ENCODE measurements around the gene HABP4. TPM values are rescaled to one million over a fixed set of nuclear protein-coding genes. Genes with fewer than 3 reads are reported as not detected.

HABP4 gene
- total and polyA plus RNA-seq, 2 of the 4 experiments (the other 2 are of a cell fraction) = 5.2 to 10.6 TPM

DNA sequence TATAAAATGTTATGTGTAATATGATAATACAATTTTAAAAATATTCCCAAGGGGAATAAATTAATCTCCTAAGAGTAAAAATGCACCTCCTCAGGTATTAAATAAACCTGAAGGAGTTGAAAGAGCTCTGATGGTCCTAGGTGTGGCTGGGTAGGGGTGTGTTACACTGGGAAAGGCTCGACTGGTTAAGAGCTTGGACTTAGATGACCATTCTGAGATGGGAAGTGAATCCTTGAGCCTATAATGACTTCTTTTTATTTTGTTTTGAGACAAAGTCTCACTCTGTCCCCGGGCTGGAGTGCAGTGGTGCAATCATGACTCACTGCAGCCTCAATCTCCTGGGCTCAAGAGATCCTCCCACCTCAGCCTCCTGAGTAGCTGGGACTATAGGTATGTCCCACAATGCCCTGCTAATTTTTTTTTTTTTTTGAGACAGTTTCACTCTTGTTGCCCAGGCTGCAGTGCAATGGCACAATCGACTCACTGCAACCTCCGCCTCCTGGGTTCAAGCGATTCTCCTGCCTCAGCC is 9.2 kb upstream of the HABP4 start:
- Histone ChIP-seq H3K23ac (ENCODE audit: low read depth, low read length) (no peak overlapping the region), H3K9me1 (ENCODE audit: insufficient read depth, low read length) (no peaks in the 10 kb centered on the region), H3K9ac (ENCODE audit: low read depth, low read length) (no peak overlapping the region), H3K14ac (replicated peaks; ENCODE audit: low read depth, low read length) (no peak overlapping the region), H2AK9ac (replicated peaks; ENCODE audit: low read depth, low read length, poor library complexity) (no peak overlapping the region), H3K18ac (ENCODE audit: low read depth, low read length) (no peak overlapping the region), H3K9me3 (ENCODE audit: control insufficient read depth, insufficient read depth, low read length) (no peaks in the 10 kb centered on the region), H3K4me2 (ENCODE audit: low read depth, low read length) (no peak overlapping the region), H3K79me1 (ENCODE audit: low read depth in 1 of 2, low read length in 2 of 2) (no peaks in the 10 kb centered on the region), H4K5ac (ENCODE audit: low read depth, low read length) (no peak overlapping the region), H2AFZ (replicated peaks; ENCODE audit: low read length, poor library complexity) (no peak overlapping the region), H3K4me3 (ENCODE audit: insufficient read depth, low read depth, low read length) (no peak overlapping the region), H3K27ac (ENCODE audit: insufficient read depth, low read length) (no peak overlapping the region), H2BK20ac (ENCODE audit: low read depth, low read length) (no peak overlapping the region), H3K4ac (ENCODE audit: low read depth, low read length) (no peak overlapping the region), H2BK5ac (ENCODE audit: low read depth, low read length, poor library complexity, severe bottlenecking) (no peak overlapping the region), H4K8ac (ENCODE audit: low read depth in 2 of 2, low read length in 2 of 2) (no peak overlapping the region), H2BK120ac (ENCODE audit: low read depth, low read length) (no peak overlapping the region), H3K4me1 (ENCODE audit: control insufficient read depth, insufficient read depth, low read length) (no peaks in the 10 kb centered on the region), H4K91ac (ENCODE audit: insufficient read depth, low read depth, low read length) (no peak overlapping the region), H2AK5ac (ENCODE audit: low read depth, low read length) (no peak overlapping the region), H4K20me1 (ENCODE audit: insufficient read depth, low read length) (no peaks in the 10 kb centered on the region), H3K36me3 (ENCODE audit: control insufficient read depth, insufficient read depth, low read length) (no peaks in the 10 kb centered on the region), H2BK15ac (ENCODE audit: low read depth, low read length) (no peak overlapping the region), H3K27me3 (ENCODE audit: control insufficient read depth, insufficient read depth, low read length) (no peaks in the 10 kb centered on the region), H3K56ac (ENCODE audit: extremely low read depth, insufficient read depth, low read length) (no peak overlapping the region)
- no peak for TF ChIP-seq RCOR1 (IDR thresholded peaks at IDR 0.05; ENCODE audit: insufficient replicate concordance, low read length)
- TF ChIP-seq RFX5 (IDR thresholded peaks at IDR 0.05; ENCODE audit: low read depth, low read length) = no peak
- ChIA-PET CTCF (no interaction called here), POLR2A (ENCODE audit: unreplicated experiment) (no interaction called here)
- no TSS peak for BruUV-seq (replicated peaks)
- DNase-seq = no peak
- in situ Hi-C loops (cut with MboI; ENCODE audit: low sequenced_read_pairs) (no loop called here), dilution Hi-C loops (cut with HindIII; ENCODE audit: low sequenced_read_pairs, unreplicated experiment) (no loop called here), intact Hi-C loops (cut with micrococcal nuclease) (no loop called here)
- ATAC-seq (ENCODE audit: low read depth) = no peak
- WGBS, 2 experiments (ENCODE audit: extremely low coverage in 2 of 2, insufficient read length in 1 of 2) = no CpG with 5 or more reads among the region's 5 CpGs
